ENCODE data around the gene AARS2.
"Not testable (repeated sequence)": the region's sequence is repeated elsewhere in the genome, so short reads cannot be mapped to it uniquely, and the experiment has no call there.

The AARS2 gene

GRCh38 chr6:44312901-44313788 is at the start of gene AARS2:
AARS2 (minus strand) TSS chr6:44313347; CDS start chr6:44313323, 24 bp downstream.
- DNase-seq (ENCODE audit: low spot score), result peak; percentile 88

GRCh38 chr6:44361947-44362346 is 48.8 kb upstream of the AARS2 start:
- DNase-seq (ENCODE audit: low spot score), result no peak

GRCh38 chr6:44359973-44360372 is 46.8 kb upstream of the AARS2 start:
- no peak for DNase-seq (ENCODE audit: low spot score)

- DNase-seq (ENCODE audit: low spot score), result no peak
Observed at GRCh38 chr6:44356487-44356886, 43.3 kb upstream of the AARS2 start.

GRCh38 chr6:44355640-44356039 is 42.5 kb upstream of the AARS2 start:
- DNase-seq (ENCODE audit: low spot score), result no peak

- DNase-seq (ENCODE audit: low spot score), result no peak
Observed at GRCh38 chr6:44353336-44353735, 40.2 kb upstream of the AARS2 start.

- no peak for DNase-seq (ENCODE audit: low spot score)
Observed at GRCh38 chr6:44352259-44352658, 39.1 kb upstream of the AARS2 start.

GRCh38 chr6:44350650-44350994 is 37.5 kb upstream of the AARS2 start:
- DNase-seq (ENCODE audit: low spot score), result not testable (repeated sequence)

- no peak for DNase-seq (ENCODE audit: low spot score)
Observed at GRCh38 chr6:44349904-44350649, 36.9 kb upstream of the AARS2 start.

GRCh38 chr6:44346818-44347217 is 33.7 kb upstream of the AARS2 start:
- not testable (repeated sequence) for DNase-seq (ENCODE audit: low spot score)

- no peak for DNase-seq (ENCODE audit: low spot score)
Observed at GRCh38 chr6:44342489-44342888, 29.3 kb upstream of the AARS2 start, which contains the start of gene SPATS1. SPATS1 (plus strand) TSS chr6:44342650; CDS start chr6:44343096, 446 bp downstream.

- no peak for DNase-seq (ENCODE audit: low spot score)
Observed at GRCh38 chr6:44342052-44342451, 28.9 kb upstream of the AARS2 start.

- DNase-seq (ENCODE audit: low spot score), result no peak
Observed at GRCh38 chr6:44341095-44341890, 28.1 kb upstream of the AARS2 start.

- no peak for DNase-seq (ENCODE audit: low spot score)
Observed at GRCh38 chr6:44339763-44340625, 26.8 kb upstream of the AARS2 start.

GRCh38 chr6:44339301-44339700 is 26.2 kb upstream of the AARS2 start:
- no peak for DNase-seq (ENCODE audit: low spot score)

GRCh38 chr6:44338228-44339122 is 25.3 kb upstream of the AARS2 start:
- DNase-seq (ENCODE audit: low spot score), result peak; percentile 58

GRCh38 chr6:44335631-44336030 is 22.5 kb upstream of the AARS2 start:
- no peak for DNase-seq (ENCODE audit: low spot score)

- DNase-seq (ENCODE audit: low spot score), result no peak
Observed at GRCh38 chr6:44333942-44334341, 20.8 kb upstream of the AARS2 start.

GRCh38 chr6:44333273-44333919 is 20.2 kb upstream of the AARS2 start:
- no peak for DNase-seq (ENCODE audit: low spot score)

GRCh38 chr6:44332585-44332984 is 19.4 kb upstream of the AARS2 start:
- DNase-seq (ENCODE audit: low spot score), result no peak
